Amniotic stem cell (primary cell): ENCODE measurements around the gene BLNK.
"Not testable (repeated sequence)": the region's sequence is repeated elsewhere in the genome, so short reads cannot be mapped to it uniquely, and the experiment has no call there.

Source experiments
- DNase-seq: peaks from one replicate; lab custom pipeline; 2025; lab: John Stamatoyannopoulos, UW

The BLNK gene

DNA sequence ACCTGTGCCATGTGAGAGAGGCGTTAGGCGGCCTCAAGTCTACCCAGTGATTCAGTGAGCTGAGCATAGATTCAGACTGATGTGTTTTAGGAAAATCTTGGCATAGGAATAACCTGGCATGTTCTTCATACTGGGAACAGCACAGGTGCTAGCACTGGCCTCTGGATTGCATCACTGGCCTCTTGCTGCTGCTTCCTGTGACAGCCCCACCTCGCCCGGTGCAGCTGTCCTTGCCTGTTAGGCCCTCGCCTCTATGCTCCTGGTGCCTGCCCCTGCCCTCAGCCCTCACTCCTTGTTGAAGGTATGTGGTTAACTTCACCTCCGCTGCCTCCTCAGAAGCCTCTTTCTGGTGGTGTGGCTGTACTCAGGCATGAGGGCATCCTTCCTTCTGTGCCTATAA, 46.2 kb downstream of the BLNK start:
- DNase-seq: no peak

DNA sequence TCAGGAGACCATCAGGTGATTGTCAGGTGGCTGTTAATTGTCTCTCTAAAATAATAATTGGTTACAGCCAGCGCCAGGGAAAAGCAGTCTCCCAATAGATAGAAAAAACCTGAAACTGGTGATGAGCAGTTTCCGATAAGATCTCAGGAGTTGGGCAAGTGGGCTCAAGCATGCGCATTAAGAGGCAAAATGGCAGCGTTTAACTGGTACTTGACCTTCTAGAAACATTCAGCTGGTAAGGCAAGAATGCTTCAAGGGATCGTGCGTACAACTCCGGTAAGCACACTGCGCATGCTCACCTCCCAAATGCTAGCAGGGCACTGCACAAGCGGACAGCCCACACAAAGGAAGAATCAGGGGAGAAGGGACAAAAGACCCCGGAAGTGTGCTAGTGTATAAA, 48.5 kb downstream of the BLNK start:
- DNase-seq: no peak

DNA sequence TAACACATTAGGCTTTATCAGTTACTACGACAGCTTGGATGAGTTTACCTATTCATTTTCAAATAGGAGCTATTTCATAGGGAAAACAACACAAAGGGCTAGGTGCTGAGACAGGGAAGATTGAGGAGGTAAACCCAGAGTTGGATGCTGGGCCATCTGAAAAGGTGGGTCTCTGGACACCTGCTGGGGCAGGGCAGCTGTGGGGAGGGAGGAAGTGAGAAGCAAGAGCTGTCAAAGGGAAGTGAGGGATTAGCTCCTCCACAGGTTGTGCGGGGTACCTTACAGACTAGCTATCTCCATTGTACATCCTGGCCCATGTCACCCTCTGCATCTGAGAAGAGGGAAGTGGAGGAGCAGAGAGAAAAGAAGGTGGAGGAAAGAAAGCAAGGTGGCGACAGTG, 48.9 kb downstream of the BLNK start:
- no peak for DNase-seq

DNA sequence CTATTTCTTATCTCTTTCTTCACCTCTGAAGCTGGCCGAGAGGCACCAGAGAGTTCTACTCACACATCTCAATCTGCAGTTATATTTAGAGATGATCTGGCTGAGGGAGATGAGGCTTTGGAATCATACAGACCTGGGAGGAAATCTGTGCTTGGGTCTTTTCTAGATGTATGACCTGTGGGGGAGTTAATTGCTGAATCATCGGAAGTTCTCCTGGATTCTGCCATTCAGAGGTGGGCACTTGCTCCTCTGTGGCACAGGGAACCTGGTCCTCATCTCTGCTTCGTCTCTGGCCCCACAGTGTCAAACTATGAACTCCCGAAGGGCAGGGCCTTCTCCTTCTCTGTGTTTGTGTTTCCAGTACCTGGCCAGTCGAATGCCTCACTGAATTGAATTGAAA, 52.5 kb downstream of the BLNK start:
- DNase-seq: no peak

DNA sequence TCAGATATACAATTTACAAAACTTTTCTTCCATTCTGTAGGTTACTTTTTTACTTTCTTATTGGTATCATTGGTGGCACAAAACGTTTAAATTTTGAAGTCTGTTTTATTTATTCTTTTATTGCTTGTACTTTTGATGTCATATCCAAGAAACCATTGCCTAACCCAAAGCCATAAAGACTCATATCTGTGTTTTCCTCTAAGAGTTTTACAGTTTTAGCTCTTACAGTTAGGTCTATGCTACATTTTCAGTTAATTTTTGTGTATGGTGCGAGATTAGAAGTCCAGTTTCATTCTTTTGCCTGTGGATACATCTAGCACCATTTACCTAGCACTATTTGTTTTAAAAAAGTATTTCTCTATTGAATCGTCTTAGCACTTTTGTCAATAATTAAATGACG, 53.7 kb downstream of the BLNK start:
- DNase-seq: no peak

DNA sequence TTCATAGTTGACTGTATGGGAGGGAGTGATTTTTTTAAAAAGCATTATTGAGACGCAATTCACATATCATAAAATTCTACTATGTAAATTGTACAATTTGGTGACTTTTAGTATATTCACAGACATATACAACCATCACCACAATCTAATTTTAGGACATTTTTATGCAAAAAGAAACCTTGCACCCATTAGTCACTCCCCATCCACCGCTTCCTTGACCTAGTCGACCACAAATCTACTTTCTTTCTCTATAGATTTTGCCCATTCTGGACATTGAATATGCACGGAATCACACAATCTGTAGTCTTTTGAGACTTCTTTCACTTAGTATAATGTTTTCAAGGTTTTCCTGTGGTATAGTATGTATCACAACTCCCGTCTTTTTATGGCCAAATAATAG, 54.6 kb downstream of the BLNK start:
- DNase-seq: no peak

DNA sequence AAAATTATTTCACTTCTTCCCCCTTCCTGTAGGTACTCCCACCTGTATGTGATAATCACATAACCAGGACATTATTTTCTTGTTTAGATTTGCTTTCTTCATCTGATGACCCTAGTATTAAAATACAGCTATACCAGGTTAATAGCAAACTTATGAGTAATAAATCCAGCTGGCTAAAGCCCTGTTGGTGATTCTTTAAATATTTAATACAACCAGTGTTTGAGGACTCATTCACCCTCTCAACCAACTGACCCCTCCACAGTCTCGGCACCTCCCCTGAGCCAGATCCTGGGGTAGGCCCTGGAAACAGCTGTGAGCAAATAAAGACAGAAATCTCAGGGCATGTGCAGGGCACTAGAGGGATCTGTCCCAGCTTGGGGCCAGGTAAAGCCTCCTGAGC, 58.5 kb downstream of the BLNK start:
- DNase-seq: no peak

DNA sequence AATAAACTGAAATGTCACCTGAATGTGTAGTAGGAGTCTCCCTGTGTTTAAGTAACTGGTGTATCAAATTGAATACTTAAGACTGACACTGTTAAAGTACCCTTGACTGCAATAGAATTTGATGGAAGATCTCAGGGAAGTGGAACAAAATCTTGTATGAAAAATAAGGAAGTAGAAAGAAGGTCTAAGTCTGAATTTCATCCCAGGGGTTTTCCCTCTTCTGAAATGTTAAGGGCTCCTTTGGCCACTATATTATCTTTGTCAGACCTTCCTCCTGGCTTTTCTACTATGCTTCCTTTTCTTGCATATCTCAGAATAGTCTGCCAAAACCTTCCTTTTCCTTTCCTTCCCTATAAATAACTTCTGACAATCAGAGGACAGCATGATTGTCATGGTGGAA, 59.6 kb downstream of the BLNK start:
- no peak for DNase-seq

DNA sequence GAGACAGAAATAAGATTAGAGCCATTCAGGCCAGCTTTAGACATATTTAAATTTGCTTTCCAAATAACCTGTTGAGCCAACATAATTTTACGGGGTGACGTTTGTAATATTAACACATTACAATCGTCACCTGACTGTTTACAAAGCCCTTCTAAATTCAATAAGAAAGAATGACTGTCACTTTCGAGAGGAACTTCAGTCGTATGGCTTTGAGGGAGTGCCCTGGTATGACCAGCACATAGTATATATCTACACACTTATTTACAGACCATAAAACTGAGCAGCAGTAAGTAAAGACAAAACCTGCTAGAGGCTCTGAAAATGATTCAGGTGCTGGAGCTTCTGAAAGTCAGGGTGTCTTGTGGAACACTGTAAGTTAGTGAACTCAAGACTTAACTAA, 62.4 kb downstream of the BLNK start:
- no peak for DNase-seq

DNA sequence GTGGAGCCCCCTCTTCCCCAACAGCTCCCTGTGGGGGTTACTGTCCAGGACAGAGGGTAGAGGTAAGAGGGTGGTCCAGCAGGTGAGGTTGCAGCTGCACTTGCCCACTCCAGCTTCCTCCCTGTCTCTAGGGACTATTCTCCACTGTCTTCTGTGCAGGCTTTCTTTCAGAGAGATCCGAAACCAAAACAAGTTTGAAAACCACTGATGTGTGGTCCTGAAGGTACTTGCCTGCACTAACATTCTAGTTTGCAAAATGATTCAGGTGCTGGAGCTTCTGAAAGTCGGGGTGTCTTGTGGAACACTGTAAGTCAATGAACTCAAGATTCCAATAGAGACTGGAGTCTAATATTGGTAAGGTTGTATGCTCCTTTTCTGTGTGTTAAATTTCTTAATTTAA, 63.1 kb downstream of the BLNK start:
- no peak for DNase-seq

DNA sequence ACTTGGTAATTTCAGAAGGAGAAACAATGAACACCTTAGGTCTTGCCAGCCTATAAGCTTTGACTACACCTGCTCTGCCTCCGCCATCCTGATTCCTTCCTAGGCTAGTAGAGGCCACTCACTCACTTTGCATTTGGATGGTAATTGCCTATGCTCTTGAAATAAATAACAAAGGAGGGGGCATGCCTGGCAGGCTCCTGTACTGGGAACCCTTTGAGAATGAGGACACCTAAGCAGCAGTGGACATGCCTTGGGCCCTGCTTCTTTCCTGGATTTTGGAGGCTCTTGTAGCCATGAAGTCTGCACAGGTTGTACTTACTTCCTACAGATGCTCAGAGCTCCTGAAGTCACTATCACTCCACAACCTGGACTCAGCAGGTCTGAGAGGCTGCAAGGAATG, 65.8 kb downstream of the BLNK start:
- DNase-seq: no peak

DNA sequence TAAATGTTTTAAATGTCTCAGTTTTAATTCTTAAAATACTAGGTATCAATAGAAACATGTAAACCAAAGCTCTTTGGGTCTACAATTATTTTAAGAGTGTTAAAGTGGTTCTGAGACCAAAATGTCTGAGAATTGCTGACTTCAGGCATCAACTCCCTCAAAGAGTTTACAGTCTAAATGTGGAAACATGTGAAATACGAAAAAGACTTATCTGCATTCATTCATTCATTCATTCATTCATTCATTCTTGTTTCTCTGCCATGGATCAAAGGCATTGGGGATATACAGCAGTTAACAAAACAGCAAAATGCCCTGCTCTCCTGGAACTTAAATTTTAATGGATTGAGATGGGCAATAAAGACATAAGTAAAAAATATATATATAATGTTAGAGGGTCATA, 69.8 kb downstream of the BLNK start:
- DNase-seq: no peak

DNA sequence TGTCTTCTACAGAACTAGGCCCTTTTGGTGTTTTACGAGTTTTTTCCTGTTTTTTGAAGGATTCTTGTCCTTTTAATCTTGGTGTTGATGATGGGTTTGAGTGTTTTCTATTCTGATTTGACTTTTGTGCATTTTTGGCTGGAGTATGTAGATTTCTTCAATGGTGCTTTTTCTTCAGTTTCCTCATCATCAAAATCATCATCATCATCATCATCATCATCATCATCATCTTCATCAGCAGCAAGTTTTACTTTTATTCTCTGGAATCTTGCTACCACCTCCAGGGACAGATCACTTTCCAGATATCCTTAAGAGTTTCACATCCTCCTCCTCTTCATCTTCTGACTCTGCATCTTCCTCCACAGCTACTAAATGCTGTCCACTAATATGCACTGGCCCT, 81.9 kb downstream of the BLNK start:
- DNase-seq: not testable (repeated sequence)

DNA sequence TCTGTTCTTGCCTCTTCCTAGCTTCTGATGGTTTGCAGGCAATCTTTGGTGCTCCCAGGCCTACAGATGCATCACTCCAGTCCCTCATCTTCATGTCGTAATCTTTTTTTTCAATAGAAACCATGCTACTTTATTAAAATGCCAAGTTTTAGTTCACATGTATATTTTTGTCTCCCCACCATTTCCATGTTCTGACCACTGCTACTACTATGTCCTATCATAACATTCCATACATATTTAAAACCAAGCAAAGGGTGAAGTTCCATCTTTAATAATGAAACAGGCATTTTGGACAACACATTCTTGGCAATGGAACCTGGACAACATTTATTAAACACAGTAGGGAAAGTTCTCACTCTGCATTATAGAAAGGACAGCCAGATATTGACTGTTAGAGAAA, 82.5 kb downstream of the BLNK start:
- no peak for DNase-seq

DNA sequence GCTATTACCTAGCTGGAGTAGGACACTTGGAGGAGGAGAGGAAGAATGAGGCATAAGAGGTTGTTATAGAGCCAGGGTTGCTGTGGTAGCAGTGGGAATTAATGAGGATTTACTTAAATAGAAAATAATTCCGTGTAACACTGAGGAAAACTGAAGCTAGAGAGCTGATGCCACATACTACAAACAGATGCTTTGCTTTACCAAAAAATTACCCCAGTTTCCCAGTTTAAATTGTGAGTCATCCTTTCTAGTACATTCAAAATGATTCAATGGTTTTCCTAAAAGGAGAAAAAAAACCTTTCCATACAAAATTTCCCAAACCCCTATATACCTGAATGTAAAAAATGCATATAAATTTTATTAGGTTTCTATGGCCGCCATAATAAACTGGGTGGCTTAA, 82.9 kb downstream of the BLNK start:
- no peak for DNase-seq

DNA sequence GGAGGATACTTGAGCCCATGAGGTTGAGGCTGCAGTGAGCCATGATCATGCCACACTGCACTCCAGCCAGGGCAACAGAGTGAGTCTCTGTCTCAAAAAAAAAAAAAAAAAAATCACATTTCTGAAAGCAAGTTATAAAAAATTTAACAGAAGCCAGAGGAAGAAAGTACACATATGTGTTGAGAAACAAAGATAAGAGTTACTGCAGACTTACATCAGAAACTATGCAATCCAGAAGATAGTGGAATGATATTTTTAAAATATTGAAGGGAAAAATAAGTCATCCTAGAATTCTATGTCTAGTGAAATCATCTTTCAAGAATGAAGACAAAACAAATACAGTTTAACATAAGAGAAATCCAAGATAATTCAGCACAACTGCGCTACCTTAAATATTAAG, 94.4 kb downstream of the BLNK start:
- no peak for DNase-seq

DNA sequence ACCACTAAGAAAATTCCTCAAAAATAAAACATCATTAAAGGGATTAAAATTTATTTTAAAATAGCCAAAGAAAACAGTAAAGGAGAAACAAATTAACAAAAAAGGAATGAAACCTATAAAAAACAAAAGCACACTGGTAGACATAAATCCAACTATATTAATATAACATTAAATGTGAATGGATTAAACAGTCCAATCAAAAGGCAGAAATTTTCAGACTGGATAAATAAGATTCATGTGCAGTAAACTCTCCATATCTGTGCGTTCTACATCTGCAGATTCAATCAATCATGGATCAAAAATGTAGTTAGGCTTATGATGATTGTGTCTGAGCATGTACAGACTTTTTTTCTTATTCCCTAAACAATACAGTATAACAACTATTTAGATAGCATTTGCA, 98.7 kb downstream of the BLNK start:
- no peak for DNase-seq

DNA sequence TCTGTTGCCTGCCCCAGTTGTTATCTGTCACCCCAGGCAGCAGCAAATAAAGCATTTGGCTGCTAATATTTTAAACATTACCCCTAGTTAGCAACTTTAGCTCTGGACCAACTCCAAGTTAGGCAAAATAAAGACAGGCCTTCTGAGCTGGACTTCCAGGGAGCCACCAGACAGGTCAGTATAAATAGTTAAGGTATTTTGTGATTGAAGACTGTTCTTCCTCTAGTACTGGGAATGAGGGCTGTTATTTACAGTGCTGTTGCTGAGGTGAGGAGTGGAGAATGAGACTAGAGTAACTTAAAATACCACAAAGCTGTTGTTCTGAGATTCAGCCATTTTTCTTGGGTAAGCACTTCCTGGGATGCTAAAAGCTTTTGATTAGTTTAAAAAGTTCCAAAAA, 101.1 kb downstream of the BLNK start:
- DNase-seq: no peak

DNA sequence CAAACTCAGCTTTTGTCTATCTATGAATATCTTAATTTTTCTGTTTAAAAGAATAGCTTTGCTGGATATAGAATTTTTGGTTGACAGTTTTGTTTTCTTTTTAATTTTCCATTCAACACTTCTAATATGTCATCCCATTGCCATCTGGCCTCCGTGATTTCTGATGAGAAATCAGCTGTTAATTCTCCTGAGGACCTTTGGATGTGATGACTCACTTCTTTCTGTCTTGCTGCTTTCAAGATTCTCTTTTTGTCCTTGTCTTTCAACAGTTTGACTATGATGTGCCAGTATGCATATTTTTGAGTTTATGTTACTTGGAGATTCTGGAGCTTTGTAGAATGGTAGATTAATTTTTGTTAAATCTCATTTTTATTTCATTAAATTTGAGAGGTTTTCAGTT, 102.8 kb downstream of the BLNK start:
- DNase-seq: no peak

DNA sequence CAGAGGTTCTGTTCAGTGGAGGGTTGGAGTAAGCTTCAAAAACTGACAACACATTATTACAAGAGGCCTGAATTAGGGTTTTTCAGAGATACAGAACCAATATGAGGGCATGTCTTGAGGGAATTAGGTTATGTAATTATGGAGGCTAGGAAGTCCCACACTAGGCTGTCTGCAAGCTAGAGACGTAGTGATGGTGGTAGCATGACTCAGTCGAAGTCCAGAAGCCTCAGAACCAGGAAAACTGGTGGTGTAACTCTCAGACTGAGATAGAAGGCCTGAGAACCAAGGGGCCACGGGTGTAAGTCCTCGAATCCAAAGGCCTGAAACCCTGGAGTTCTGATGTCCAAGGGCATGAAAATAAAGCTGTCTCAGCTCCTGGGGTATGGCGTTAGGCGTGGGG, 105.6 kb downstream of the BLNK start:
- no peak for DNase-seq

DNA sequence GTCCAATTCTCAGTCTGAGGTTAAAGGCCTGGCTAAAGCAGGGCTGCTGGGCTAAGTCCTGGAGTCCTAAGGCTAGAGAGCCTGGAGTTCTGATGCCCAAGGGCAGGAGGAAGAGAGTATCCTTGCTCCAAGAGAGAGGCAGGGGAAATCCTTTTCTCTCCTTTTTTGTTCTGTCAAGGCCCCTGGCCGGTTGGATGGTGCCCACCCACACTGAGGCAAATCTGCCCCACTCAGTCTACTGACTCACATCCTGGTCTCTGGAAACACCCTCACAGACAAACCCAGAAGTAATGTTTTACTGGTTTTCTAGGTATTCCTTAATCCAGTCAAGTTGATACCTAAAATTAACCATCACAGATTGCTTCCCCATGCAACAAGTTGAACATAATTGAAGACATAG, 118.3 kb downstream of the BLNK start:
- DNase-seq: no peak

DNA sequence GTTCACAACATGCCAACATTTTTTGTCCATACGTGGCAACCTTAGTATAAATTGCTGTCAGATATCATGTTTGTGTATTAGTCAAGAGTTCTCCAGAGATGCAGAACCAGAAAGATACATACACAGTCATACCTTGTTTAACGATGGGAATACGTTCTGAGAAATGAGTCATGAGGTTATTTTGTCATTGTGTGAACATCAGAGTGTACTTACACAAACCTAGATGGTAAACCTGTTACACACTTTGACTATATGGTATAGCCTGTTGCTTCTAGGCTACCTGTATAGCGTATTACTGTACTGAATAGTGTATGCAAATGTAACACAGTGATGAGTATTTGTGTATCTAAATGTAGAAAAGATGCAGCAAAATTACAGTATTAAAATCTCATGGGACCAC, 118.9 kb downstream of the BLNK start:
- no peak for DNase-seq
